GM12878 (cell line): Measurements from ENCODE around the gene AP4S1. TPM values are rescaled to one million over a fixed set of nuclear protein-coding genes. Genes with fewer than 3 reads are reported as not detected.

Source experiments
- ATAC-seq: fragments of 200-7000 bp; cut with Tn5 transposase; 3 replicates; pipeline ENCODE4 v1.9.1; 2020; ENCODE audit warnings: mild to moderate bottlenecking, moderate library complexity
- BruUV-seq: library from RNA; stranded (reverse); fragments of 400-500 nt; replicated peaks from 2 replicates; lab custom pipeline; 2021; lab: Mats Ljungman, UMichigan
- CTCF ChIA-PET: fragments of 300-600 bp; sonication (Branson Sonifier 250); formaldehyde crosslinking; extraction: SDS; loops from one replicate; lab custom pipeline; 2021; ENCODE audit warnings: inconsistent platforms; lab: Yijun Ruan, JAX
- POLR2A ChIA-PET: fragments of 350-600 bp; formaldehyde crosslinking; extraction: SDS; loops from one replicate; lab custom pipeline; 2021; ENCODE audit warnings: inconsistent platforms; lab: Charles Lee
- RAD21 ChIA-PET: fragments of 300-600 bp; sonication (Branson Sonifier 250); formaldehyde crosslinking; loops from one replicate; lab custom pipeline; 2023; ENCODE audit warnings: antibody characterized with exemption; ENCODE audit not compliant: unreplicated experiment; lab: Charles Lee
- SMC1A ChIA-PET: fragments of 300-600 bp; sonication (Branson Sonifier 250); formaldehyde crosslinking; loops from one replicate; lab custom pipeline; 2023; ENCODE audit not compliant: unreplicated experiment, uncharacterized antibody; lab: Charles Lee
- DNase-seq: peaks from one replicate; pipeline ENCODE4 v3.0.0-alpha.2; 2011; ENCODE audit warnings: low read depth, low spot score
- FAIRE-seq: peaks from 3 replicates; lab custom pipeline; 2011; peaks lifted over from hg19 to GRCh38; lab: Jason Lieb, UNC
- H2AFZ ChIP-seq: 2 replicates; pipeline ENCODE4 v1.6.0; 2011; ENCODE audit warnings: low read depth, low read length, control low read depth; ENCODE audit not compliant: control insufficient read depth
- H3K27ac ChIP-seq: 2 replicates; pipeline ENCODE4 v1.5.1; 2011; ENCODE audit warnings: control low read depth; ENCODE audit not compliant: control insufficient read depth, insufficient read depth
- H3K27me3 ChIP-seq, 2 experiments: replicated peaks in 1 of 2; 2 replicates each; pipeline versions ENCODE4 v1.6.0 to v1.6.1; 2011; ENCODE audit warnings: low read length in 1 of 2; ENCODE audit not compliant: control insufficient read depth in 2 of 2, insufficient read depth in 2 of 2
- H3K36me3 ChIP-seq, 2 experiments: 2 replicates each; pipeline ENCODE4 v1.5.1; 2011; ENCODE audit warnings: low read length in 1 of 2; ENCODE audit not compliant: control insufficient read depth in 2 of 2, insufficient read depth in 2 of 2
- H3K4me1 ChIP-seq: 2 replicates; pipeline ENCODE4 v1.6.1; 2011; ENCODE audit warnings: mild to moderate bottlenecking, low read length, moderate library complexity, mixed read lengths; ENCODE audit not compliant: control insufficient read depth, insufficient read depth
- H3K4me2 ChIP-seq: 2 replicates; pipeline ENCODE4 v1.6.0; 2011; ENCODE audit warnings: control low read depth; ENCODE audit not compliant: control insufficient read depth, insufficient read depth
- H3K4me3 ChIP-seq: fragments of 200-600 bp; sonication (generic); 2 replicates; pipeline ENCODE4 v1.5.1; 2016
- H3K79me2 ChIP-seq: 2 replicates; pipeline ENCODE4 v1.6.0; 2011; ENCODE audit warnings: low read length; ENCODE audit not compliant: control insufficient read depth, insufficient read depth
- H3K9ac ChIP-seq: 2 replicates; pipeline ENCODE4 v1.8.0; 2011; ENCODE audit warnings: low read length, control low read depth, mixed read lengths; ENCODE audit not compliant: control insufficient read depth, insufficient read depth
- H3K9me3 ChIP-seq: replicated peaks from 3 replicates; pipeline ENCODE4 v1.5.1; 2011; ENCODE audit warnings: mild to moderate bottlenecking, low read length; ENCODE audit not compliant: control insufficient read depth, insufficient read depth
- H4K20me1 ChIP-seq: 2 replicates; pipeline ENCODE4 v1.6.0; 2011; ENCODE audit not compliant: control insufficient read depth, insufficient read depth
- BCL3 ChIP-seq: IDR thresholded peaks from 2 replicates; pipeline ENCODE4 v1.6.1; 2011; ENCODE audit warnings: borderline replicate concordance, low read depth, mild to moderate bottlenecking, moderate library complexity, low read length; ENCODE audit not compliant: insufficient read depth, poor library complexity, severe bottlenecking
- CHD2 ChIP-seq: IDR thresholded peaks from 2 replicates; pipeline ENCODE4 v1.6.1; 2011; ENCODE audit warnings: low read depth, low read length, improper control_type of control experiment, borderline replicate concordance
- ELK1 ChIP-seq: IDR thresholded peaks from 2 replicates; pipeline ENCODE4 v1.6.1; 2012; ENCODE audit warnings: low read depth, low read length, improper control_type of control experiment
- FOXK2 ChIP-seq: fragments of 450-650 bp; IDR thresholded peaks from 2 replicates; pipeline ENCODE4 v1.6.1; 2017; ENCODE audit warnings: mild to moderate bottlenecking, moderate library complexity
- HDAC6 ChIP-seq: fragments of 200-600 bp; sonication (generic); IDR thresholded peaks from one replicate; pipeline ENCODE4 v1.8.0; 2017; ENCODE audit warnings: antibody characterized with exemption; ENCODE audit not compliant: unreplicated experiment
- MTA2 ChIP-seq: fragments of 450-650 bp; IDR thresholded peaks from 2 replicates; pipeline ENCODE4 v1.6.1; 2016; ENCODE audit warnings: low read depth, mild to moderate bottlenecking, moderate library complexity
- PML ChIP-seq: IDR thresholded peaks from 2 replicates; pipeline ENCODE4 v1.6.1; 2012; ENCODE audit warnings: low read length, inconsistent platforms
- POLR2AphosphoS2 ChIP-seq: IDR thresholded peaks from 2 replicates; pipeline ENCODE4 v1.6.1; 2011; ENCODE audit warnings: low read depth, mild to moderate bottlenecking, low read length, improper control_type of control experiment, moderate library complexity
- POU2F2 ChIP-seq: IDR thresholded peaks from 3 replicates; pipeline ENCODE4 v1.6.1; 2011; ENCODE audit warnings: low read depth, mild to moderate bottlenecking, low read length, borderline replicate concordance
- RELA ChIP-seq: fragments of 450-650 bp; IDR thresholded peaks from 2 replicates; pipeline ENCODE4 v1.8.0; 2014; ENCODE audit warnings: borderline replicate concordance; ENCODE audit not compliant: partially characterized antibody
- REST ChIP-seq: IDR thresholded peaks from 2 replicates; pipeline ENCODE4 v1.6.1; 2012; ENCODE audit warnings: mild to moderate bottlenecking, low read depth, low read length
- SKIL ChIP-seq: fragments of 450-650 bp; IDR thresholded peaks from 2 replicates; pipeline ENCODE4 v1.6.1; 2017; ENCODE audit warnings: mild to moderate bottlenecking, low read depth, inconsistent platforms; ENCODE audit not compliant: poor library complexity, severe bottlenecking
- SUPT20H ChIP-seq: IDR thresholded peaks from 2 replicates; pipeline ENCODE4 v1.6.1; 2011; ENCODE audit warnings: low read depth, mild to moderate bottlenecking, low read length, moderate library complexity, borderline replicate concordance; ENCODE audit not compliant: control insufficient read depth
- YBX1 ChIP-seq: fragments of 450-650 bp; IDR thresholded peaks from 2 replicates; pipeline ENCODE4 v1.6.1; 2016; ENCODE audit warnings: antibody characterized with exemption
- ZNF207 ChIP-seq: fragments of 450-650 bp; IDR thresholded peaks from 2 replicates; pipeline ENCODE4 v1.6.1; 2014; ENCODE audit warnings: antibody characterized with exemption, mild to moderate bottlenecking, borderline replicate concordance
- ZNF217 ChIP-seq: fragments of 450-650 bp; IDR thresholded peaks from 2 replicates; pipeline ENCODE4 v1.6.1; 2017; ENCODE audit warnings: antibody characterized with exemption, mild to moderate bottlenecking
- WGBS: methylation state at CpG from one replicate; pipeline ENCODE4 v1.1.6; 2016; ENCODE audit warnings: low lambda C conversion rate; ENCODE audit not compliant: insufficient replicate concordance, insufficient coverage; ENCODE audit errors: missing lambda C conversion rate; 5-methylcytosine and 5-hydroxymethylcytosine counted together
- in situ Hi-C: fragments of 300-500 bp; cut with MboI; formaldehyde crosslinking; loops from 9 replicates; pipeline ENCODE4 v1.14.3; 2018; ENCODE audit warnings: mixed read lengths
- intact Hi-C: fragments of 100-400 bp; cut with micrococcal nuclease; formaldehyde crosslinking; loops from one replicate; pipeline ENCODE4 v1.14.2; 2022; ENCODE audit not compliant: unreplicated experiment
- polyA plus RNA-seq, 11 experiments: library from polyadenylated mRNA; depleted of rRNA in 4 of 11; unstranded in 6 of 11; stranded (reverse) in 5 of 11; fragments of >200 nt; fragmentation: Nextera tagmentation in 4 of 11; fragmentation: Illumina TruSeq in 1 of 11; extraction: Ambion mirVana in 4 of 11; extraction: Trizol in 1 of 11; gene quantifications; 1 replicate in 1 of 11; 2 replicates in 10 of 11; pipeline versions ENCODE4 v1.2.1 to v1.2.3, GENCODE V29; 2011 to 2016; ENCODE audit warnings: inconsistent platforms in 2 of 11, missing spikeins in 2 of 11, low read depth in 1 of 11
- total RNA-seq, 4 experiments: library from RNA; depleted of rRNA in 3 of 4; stranded (reverse); fragments of >200 nt in 3 of 4; fragmentation: Illumina TruSeq in 1 of 4; extraction: Trizol in 1 of 4; gene quantifications; 2 replicates each; pipeline versions ENCODE4 v1.2.1 to v1.2.3, GENCODE V29; 2013 to 2021

The AP4S1 gene
- total and polyA plus RNA-seq, 10 of the 15 experiments (the other 5 are each of a cell fraction or from before 2014, with no cell fraction given): 3.6 to 9.0 (median 5.7) TPM

- CTCF ChIA-PET: interaction anchor here (1.2 kb wide), 1 partner anchor 10 kb away, joined by 3 read pairs; no protein-coding TSS in a partner anchor
- TF ChIP-seq REST: no peak
- TF ChIP-seq FOXK2: 0 out of 2 replicates have a peak, but pooled peaks have one; percentile 30
- no peak for TF ChIP-seq SUPT20H
- no peak for TF ChIP-seq ZNF207
- TF ChIP-seq POU2F2: no peak
- TF ChIP-seq POLR2AphosphoS2: no peak
- TF ChIP-seq PML: no peak
- peak; percentile 86 for TF ChIP-seq BCL3
- no peak for TF ChIP-seq ELK1
- TF ChIP-seq CHD2: no peak
- no peak for TF ChIP-seq SKIL
- no peak for TF ChIP-seq MTA2
- no peak for TF ChIP-seq RELA
- TF ChIP-seq HDAC6: no peak
- no peak for TF ChIP-seq ZNF217
- no peak for TF ChIP-seq YBX1
Measured at GRCh38 chr14:31122098-31122611, 96.7 kb downstream of the AP4S1 start.

More at GRCh38 chr14:31122098-31122611, 96.7 kb downstream of the AP4S1 start:
- in situ Hi-C loops: no loop called here
- no peak overlapping the region for H3K4me2 ChIP-seq
- H3K27me3 ChIP-seq: no peaks in the 10 kb centered on the region
- H3K27ac ChIP-seq: no peak overlapping the region
- intact Hi-C loops: no loop called here
- SMC1A ChIA-PET: interaction anchor here (0.5 kb wide), 1 partner anchor 127 kb away, joined by 3 read pairs; no protein-coding TSS in a partner anchor
- H3K4me1 ChIP-seq: no peaks in the 10 kb centered on the region
- no peak overlapping the region for H3K4me3 ChIP-seq
- FAIRE-seq: no peak
- no peak overlapping the region for H2AFZ ChIP-seq
- H4K20me1 ChIP-seq: no peaks in the 10 kb centered on the region
- BruUV-seq: TSS peak; percentile 53
- DNase-seq: no peak
- H3K9ac ChIP-seq: no peak overlapping the region
- RAD21 ChIA-PET: no interaction called here
- H3K9me3 ChIP-seq: no peaks in the 10 kb centered on the region
- 97% methylated on average over 8 of the region's 8 CpGs for WGBS
- H3K79me2 ChIP-seq: no peaks in the 10 kb centered on the region
- ATAC-seq: no peak
- H3K36me3 ChIP-seq: peaks cover 8 to 43% of the 10 kb centered on the region in 2 experiments
- POLR2A ChIA-PET: no interaction called here
